ENCODE data around the gene SEMA3C.

Gene SEMA3C

DNA sequence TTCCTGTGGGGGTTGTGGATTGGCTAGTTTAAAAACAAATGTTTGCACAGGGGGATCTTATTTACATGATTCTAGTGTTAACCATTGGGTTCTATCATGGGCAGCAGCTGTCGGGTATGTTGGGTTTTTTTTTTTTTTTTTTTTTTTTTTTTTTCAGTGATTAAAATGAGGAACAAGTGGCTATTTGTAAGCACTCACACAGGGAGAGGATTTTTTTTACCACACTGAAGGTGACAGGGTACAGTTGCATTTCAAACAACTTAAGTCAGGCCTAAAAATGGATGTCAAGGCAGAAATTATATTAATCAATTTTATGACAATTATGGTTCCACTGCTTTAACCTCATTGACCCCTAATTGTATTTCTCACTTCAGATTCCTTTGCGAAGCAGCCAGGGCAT lies 187.6 kb downstream of the SEMA3C start:
- DNase-seq = no peak

DNA sequence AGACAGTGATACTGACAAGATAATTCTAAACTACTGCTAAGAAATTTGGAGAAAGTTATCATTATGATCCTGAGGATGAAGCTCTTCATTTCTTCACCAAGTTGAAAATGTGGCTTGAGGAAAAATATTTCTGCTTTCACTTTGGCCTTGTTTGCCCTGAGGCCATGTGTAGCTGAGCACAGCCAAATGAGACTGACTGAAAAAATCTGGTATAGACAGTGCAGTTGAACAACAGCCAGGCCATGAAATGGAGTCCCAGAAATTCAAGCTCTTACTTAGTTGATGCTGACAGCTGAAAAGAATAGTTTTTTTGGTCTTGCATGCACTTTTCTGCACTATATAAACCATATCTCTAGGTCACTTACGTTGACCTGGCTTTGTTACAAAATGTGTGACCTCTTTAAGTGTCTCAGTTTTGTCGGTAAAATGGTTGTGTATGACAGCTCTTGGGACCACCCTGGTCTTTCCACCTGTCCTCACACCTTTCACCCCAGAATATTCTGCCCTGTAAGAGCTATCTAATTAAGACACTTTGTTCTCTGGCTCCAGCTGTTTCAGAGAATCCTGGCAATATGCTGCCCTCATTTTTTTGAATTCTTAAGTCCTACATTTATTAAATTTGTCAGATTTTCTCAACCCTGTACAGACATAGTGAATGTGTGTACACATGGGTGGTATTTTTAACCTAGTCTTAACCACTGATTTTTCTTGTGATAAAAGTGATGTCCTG lies 189.1 kb downstream of the SEMA3C start:
- DNase-seq = no peak

DNA sequence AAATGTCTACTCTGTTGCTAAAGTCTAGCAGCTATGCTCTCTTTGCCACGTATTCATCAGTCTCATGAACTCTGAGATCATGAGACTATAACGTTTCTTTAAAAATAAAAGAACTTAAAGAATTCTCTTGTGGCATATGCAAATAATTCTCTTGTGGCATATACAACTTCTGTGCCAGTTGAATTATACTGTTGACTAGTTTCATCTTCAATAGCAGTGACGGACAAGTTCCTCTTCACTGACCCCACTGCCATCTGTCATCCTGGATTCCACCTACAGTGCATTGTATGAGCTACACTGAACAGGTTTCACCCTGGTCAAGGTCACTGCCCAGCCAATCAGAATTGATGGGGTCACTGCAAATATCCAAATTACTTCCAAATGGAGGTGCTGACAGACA lies 192.2 kb downstream of the SEMA3C start:
- no peak for DNase-seq

DNA sequence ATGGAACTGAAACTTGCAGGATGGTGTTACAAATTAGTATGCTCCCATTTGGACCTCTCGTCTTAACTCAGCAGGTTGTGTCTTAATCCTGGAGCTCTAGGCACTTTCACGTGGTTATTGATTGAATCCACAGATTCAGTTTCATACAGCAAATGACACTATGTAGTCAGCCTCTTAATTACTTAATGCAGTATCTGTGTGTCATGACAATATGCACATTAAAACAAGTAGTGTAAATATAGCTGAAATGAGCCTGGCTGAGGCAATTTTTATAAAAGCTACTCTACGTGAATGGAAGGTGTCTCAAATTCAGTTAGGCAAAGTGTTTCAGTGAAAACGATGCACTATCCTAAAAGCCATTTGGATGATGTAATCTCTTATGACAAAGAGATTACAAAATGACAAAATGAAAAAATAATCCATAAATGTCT lies 193.7 kb downstream of the SEMA3C start:
- DNase-seq = no peak

DNA sequence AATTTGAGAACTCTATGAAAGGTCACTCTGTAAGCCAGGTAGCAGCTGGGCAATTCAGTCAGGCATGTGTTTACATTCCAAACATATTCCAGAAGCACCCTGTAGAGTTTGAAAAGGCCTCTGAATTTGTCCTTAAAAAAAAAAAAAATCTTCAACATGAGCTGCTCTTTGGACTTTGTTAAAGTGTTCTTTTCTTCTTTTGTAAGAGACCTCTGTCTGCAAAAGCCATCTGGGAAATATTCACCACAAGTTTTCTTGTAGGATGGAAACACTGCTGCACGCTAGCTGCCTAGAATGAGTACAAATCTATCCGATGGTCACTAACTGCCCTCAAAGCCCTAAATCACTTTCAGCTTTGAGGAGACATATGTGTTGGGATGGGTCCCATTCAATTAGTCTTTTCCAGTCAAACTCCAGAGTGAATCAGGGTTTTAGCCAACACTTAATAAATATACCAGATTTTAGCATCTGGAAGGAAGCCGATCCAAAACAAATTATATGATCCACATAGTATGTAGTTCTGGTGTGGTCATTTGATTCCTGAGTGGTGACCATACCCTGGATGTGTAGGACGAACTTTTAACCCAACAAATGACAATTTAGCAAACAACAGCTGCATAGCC lies 194.5 kb downstream of the SEMA3C start:
- no peak for DNase-seq

DNA sequence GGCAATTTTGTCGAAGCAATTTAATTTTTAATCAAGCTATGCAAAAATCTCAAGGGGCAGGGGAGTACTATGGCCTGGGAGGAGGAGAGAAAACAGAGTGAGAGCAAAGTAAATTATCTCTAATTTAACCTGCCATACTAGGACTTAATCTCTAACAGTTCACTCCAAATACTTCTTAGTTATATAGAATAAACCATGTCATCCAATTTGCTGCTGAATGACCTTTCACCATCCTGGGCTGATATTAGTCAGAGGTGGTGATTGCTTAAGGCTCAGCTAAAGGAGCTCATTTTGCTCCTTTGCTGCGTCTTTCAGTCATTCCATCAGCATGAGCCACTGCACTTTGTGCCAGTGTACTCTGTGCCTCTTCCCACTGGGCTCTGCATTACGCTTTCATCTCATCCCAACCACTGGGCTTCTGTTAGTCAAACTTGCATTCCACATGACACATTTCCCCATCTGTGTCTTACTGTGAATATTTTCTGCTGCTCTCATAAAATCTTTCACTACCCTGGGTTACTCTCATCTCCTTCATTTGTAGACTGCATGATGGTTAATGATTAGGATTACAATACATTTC lies 196.1 kb downstream of the SEMA3C start:
- no peak for DNase-seq

DNA sequence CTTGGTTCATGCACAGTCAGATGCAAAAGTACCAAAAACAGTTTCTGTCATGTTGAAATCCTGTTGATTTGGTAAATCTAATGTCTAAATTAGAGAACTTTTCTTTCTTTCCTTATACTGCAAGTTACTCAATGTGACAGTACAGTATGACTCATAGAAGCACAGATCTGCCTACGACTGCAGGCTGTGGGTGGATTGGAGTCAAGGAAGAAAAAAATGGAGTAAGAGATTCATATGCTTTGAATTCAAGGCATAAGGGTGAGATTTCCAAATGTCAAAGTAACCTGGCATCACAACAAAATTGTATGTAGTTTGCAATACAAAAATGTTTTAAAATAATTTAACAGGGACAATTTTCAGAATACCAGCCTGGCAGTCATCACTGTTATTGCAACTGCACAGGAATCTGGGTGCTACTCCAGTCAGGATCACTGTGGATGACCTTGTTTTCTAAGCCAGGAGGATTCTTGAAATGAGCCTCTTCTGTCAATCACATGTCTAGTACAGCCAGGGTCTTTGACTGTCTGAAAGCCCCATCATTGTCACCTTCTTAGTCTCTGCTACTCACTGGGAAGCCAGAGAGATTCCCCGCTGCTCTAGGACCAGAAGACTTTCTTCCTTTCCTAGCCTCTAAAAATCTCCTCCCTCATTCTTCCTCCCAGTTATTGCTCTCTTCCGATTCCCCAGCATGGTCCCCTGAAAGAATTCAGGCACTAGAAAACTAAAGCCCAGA lies 196.8 kb downstream of the SEMA3C start:
- DNase-seq = no peak

DNA sequence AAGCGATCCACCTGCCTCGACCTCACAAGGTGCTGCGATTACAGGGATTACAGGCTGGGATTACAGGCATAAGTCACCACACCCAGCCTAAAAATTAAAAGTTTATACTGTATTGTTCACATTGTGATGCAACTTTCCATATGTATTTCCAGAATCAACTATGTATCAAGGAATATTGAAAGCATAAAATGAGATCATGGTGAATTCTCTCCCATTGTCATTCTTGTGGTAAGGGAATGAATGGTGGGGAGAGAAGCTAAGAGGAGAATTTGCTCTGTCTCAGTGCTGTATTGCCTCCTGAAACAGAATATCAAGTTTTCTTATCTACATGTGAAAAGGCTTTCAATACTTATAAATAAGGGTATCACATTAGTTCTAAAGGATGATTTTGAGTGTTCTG lies 198.7 kb downstream of the SEMA3C start:
- no peak for DNase-seq

DNA sequence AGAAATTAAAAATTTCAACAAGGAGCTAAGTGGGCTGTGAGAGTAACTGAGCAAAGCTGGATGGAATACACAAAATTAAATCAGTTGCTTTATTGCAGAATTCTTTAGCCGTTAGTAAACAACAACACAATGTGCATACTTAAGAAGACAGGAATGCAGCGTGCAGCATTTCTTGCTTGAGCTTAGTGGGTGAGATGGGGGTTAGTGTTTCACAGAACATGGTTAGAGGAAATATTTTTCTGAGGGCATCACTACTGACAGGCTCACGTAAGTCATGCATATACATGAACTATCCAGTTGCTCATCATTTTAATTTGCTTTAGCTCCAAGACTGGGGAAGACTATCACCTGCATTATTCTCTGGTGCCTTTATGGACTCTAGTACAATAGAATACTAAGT lies 199.6 kb downstream of the SEMA3C start:
- DNase-seq = no peak

DNA sequence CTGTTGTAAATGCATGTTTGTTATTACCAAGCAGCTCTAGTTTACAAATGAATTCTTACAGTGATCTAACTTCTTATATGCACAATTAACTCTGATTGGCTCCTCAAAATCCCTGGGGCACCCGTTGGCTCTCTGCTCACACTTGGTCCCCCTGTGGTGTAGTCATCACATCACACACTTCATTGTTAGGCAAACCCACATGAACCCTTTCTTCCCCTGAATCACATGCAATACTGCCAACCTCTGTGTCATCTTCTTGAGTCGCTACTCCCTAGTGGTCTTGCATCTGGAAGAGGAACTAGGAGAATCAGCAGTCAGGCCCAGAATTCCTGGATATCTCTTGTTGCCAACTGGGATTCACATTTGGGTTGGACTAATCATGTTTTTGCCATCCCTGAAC lies 207.3 kb downstream of the SEMA3C start:
- no peak for DNase-seq

DNA sequence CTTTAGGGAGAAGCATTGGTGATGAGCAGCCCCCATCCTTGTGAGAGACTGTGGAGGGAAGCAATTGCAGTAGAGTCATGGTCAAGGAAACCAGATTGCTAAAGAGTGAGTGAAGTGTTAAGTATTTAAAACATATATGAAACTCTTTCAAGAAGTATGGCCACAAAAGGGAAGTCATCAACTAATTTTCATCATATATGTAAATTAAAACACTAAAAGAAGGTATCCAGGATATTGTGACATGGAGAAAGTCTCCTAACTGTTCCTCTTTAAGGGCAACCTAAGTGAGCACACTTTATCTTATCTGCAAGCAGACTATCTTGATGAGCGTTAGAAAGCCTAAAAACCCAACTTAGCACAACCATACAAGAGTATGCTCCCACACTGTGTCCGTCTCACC lies 210.7 kb downstream of the SEMA3C start:
- DNase-seq = no peak

DNA sequence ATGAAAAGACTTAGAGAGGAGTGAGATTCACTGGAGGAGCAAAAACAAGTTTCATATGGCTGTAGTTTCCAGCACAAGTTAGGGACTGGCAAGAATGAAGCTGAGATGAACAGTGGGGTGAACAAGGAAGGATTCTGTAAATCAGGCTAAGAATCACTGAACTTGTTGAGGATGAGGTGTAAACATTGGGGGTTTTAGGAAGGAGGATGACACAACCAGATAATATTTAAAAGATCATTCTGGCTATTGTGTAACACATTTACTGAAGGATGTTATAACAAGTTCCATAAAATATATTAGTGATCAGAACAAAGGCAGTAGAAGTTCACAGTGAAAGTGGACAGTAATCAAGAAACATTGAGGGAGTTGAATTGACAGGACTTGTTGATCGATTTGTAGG lies 211.5 kb downstream of the SEMA3C start:
- no peak for DNase-seq

DNA sequence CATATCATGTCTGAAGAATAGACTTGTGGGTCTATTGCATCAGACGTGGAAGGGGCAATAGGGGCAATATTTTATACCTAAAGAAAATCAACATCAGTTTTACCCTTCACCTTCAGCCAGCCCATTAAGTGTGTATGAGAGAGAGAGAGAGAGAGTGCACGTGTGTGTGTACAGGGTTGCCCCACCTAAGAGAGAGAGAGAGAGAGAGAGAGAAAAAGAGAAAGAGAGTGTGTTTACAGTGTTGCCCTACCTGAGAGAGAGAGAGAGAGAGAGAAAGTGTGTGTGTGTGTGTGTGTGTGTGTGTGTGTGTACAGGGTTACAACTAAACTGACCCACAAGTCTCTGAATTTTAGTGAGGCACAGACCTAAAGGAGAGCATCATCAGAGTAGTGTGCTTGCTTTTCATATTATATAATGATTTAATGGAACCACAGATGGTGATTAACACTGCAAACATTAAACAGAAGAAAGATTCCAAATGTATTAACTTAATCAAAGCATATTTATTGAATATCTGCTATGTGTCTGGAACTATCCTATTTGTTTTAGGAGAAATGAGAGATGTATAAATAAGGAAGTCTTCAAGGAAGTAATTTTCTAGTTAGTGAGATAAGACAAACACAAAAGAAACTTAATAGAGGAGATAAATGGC lies 213.6 kb downstream of the SEMA3C start:
- DNase-seq = no peak

DNA sequence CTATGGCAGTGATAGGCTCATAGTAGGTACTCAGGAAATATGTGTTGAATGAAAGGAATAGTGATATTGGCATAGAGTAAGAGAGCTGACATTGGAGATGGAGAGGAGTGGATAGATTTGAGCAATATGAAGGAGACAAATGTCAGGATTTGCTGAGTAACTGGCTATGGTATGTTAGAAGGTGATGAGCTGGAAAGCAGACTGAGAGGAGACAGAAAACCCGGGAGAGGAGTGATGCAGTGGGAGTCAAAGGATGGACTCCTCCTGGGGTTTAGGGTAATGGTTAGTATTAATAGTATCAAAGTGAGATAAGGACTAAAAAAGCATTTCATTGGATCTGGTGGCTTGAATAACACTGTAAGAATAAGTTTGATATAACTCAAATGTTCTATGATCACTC lies 215.6 kb downstream of the SEMA3C start:
- DNase-seq = no peak

DNA sequence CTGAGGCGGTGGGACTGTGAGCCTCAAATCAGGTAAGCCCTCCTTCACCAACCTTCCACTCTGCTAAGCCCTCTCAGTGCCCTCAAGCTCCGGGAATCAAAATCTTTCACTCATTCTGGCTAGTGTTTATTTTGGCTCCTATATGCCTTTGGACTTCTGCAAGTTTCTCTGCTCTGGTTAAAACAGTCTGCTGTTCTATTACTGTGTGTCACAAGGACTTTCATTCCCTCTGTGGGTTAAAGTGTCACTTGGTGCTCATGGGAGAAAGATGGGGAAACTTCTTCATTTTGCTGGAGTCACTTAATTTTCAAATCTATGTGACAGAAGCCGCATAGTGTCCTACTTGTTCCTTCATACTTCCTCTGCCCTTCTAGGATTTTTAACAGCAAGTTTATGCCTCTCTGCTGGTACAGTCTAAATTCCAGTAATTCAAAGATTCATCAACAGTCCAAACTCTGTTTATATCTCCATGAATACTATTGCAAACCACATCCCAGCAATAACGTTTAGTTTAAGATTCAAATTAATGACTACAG lies 219.1 kb downstream of the SEMA3C start:
- DNase-seq = no peak

DNA sequence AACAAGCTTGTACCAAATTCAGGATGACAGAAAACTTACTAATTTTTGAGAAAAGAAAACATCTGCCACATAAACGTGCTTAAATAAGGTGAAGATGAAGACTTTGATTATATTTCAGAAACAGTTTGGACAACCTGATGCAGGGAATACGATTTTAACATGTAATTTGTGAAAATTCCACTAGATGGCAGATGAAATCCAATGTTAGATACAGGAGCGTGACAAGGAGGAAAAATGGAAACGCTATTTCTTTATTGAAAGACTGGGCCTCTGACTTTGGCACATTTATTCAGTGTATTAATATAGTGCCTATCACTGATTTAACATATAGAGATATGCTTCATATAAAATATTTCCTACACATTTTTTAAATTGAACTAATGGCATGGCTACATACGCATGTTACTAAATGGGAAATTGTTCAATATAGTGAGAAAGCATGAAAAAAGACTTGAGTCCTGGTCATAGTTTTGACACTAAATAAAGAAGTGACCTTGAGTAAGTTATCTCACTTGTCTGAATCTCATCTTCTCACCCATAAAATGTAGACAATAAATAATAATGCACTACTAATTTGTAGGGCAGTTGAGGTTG lies 219.7 kb downstream of the SEMA3C start:
- DNase-seq = peak; percentile 23
